Measurements from ENCODE around the gene PDCD5. TPM values are rescaled to one million over a fixed set of nuclear protein-coding genes. Genes with fewer than 3 reads are reported as not detected.

The PDCD5 gene
- total and polyA plus RNA-seq, 2 donors (not counting 1 experiment from before 2014, with no cell fraction given): 107 to 115 TPM

GRCh38 chr19:32594021-32594420 lies 13.0 kb downstream of the PDCD5 start:
- Histone ChIP-seq H3K27me3 (ENCODE audit: control insufficient read depth, insufficient read depth, low read length) (no peaks in the 10 kb centered on the region), H3K4me1 (ENCODE audit: control insufficient read depth, extremely low read depth, insufficient read depth, low read length) (no peaks in the 10 kb centered on the region), H3K4me3 (replicated peaks in 1 of 4; ENCODE audit: control extremely low read depth in 1 of 4, insufficient read depth in 1 of 4, low read depth in 3 of 4, low read length in 4 of 4) (no peak overlapping the region), H3K9ac (ENCODE audit: insufficient read depth, low read length) (no peak overlapping the region), H3K4me2 (ENCODE audit: extremely low read depth, insufficient read depth, low read length) (no peak overlapping the region), H3K79me2 (ENCODE audit: control insufficient read depth, insufficient read depth, low read length) (no peaks in the 10 kb centered on the region), H3K9me3 (ENCODE audit: control insufficient read depth, insufficient read depth, low read depth, low read length) (no peaks in the 10 kb centered on the region), H3K27ac (ENCODE audit: insufficient read depth, low read length) (no peak overlapping the region), H2AFZ (ENCODE audit: low read length) (no peak overlapping the region), H3K36me3 (ENCODE audit: control insufficient read depth, insufficient read depth, low read length) (peaks cover 17% of the 10 kb centered on the region), H4K20me1 (ENCODE audit: control insufficient read depth, extremely low read depth, insufficient read depth, low read length) (no peaks in the 10 kb centered on the region)
- no peak for DNase-seq (ENCODE audit: low read depth in 2 of 2)
- TF ChIP-seq EZH2 (IDR thresholded peaks at IDR 0.05; ENCODE audit: low read length, missing control alignments) (no peak), CTCF (conservative IDR thresholded peaks at IDR 0.05 in 1 of 2, IDR thresholded peaks at IDR 0.05 in 1 of 2; ENCODE audit: low read depth in 1 of 2, low read length in 2 of 2) (no peak)

GRCh38 chr19:32595491-32595890 lies 14.5 kb downstream of the PDCD5 start:
- Histone ChIP-seq H3K9me3 (ENCODE audit: control insufficient read depth, insufficient read depth, low read depth, low read length) (no peaks in the 10 kb centered on the region), H3K36me3 (ENCODE audit: control insufficient read depth, insufficient read depth, low read length) (peaks cover 17% of the 10 kb centered on the region), H4K20me1 (ENCODE audit: control insufficient read depth, extremely low read depth, insufficient read depth, low read length) (no peaks in the 10 kb centered on the region), H3K79me2 (ENCODE audit: control insufficient read depth, insufficient read depth, low read length) (no peaks in the 10 kb centered on the region), H3K27ac (ENCODE audit: insufficient read depth, low read length) (no peak overlapping the region), H3K27me3 (ENCODE audit: control insufficient read depth, insufficient read depth, low read length) (no peaks in the 10 kb centered on the region), H3K4me3 (replicated peaks in 1 of 4; ENCODE audit: control extremely low read depth in 1 of 4, insufficient read depth in 1 of 4, low read depth in 3 of 4, low read length in 4 of 4) (no peak overlapping the region), H3K4me1 (ENCODE audit: control insufficient read depth, extremely low read depth, insufficient read depth, low read length) (no peaks in the 10 kb centered on the region), H3K9ac (ENCODE audit: insufficient read depth, low read length) (no peak overlapping the region), H2AFZ (ENCODE audit: low read length) (no peak overlapping the region), H3K4me2 (ENCODE audit: extremely low read depth, insufficient read depth, low read length) (no peak overlapping the region)
- TF ChIP-seq EZH2 (IDR thresholded peaks at IDR 0.05; ENCODE audit: low read length, missing control alignments): no peak
- TF ChIP-seq CTCF (conservative IDR thresholded peaks at IDR 0.05 in 1 of 2, IDR thresholded peaks at IDR 0.05 in 1 of 2; ENCODE audit: low read depth in 1 of 2, low read length in 2 of 2): no peak
- DNase-seq (ENCODE audit: low read depth in 2 of 2): no peak

GRCh38 chr19:32598022-32598421 lies 17.0 kb downstream of the PDCD5 start:
- Histone ChIP-seq H3K27ac (ENCODE audit: insufficient read depth, low read length) (no peak overlapping the region), H3K4me3 (replicated peaks in 1 of 4; ENCODE audit: control extremely low read depth in 1 of 4, insufficient read depth in 1 of 4, low read depth in 3 of 4, low read length in 4 of 4) (no peak overlapping the region), H3K36me3 (ENCODE audit: control insufficient read depth, insufficient read depth, low read length) (peaks cover 19% of the 10 kb centered on the region)

More at GRCh38 chr19:32598022-32598421, 17.0 kb downstream of the PDCD5 start:
- Histone ChIP-seq H3K27me3 (ENCODE audit: control insufficient read depth, insufficient read depth, low read length) (no peaks in the 10 kb centered on the region), H2AFZ (ENCODE audit: low read length) (no peak overlapping the region), H4K20me1 (ENCODE audit: control insufficient read depth, extremely low read depth, insufficient read depth, low read length) (no peaks in the 10 kb centered on the region), H3K4me1 (ENCODE audit: control insufficient read depth, extremely low read depth, insufficient read depth, low read length) (no peaks in the 10 kb centered on the region), H3K4me2 (ENCODE audit: extremely low read depth, insufficient read depth, low read length) (no peak overlapping the region), H3K9me3 (ENCODE audit: control insufficient read depth, insufficient read depth, low read depth, low read length) (no peaks in the 10 kb centered on the region), H3K79me2 (ENCODE audit: control insufficient read depth, insufficient read depth, low read length) (no peaks in the 10 kb centered on the region), H3K9ac (ENCODE audit: insufficient read depth, low read length) (no peak overlapping the region)
- no peak for TF ChIP-seq CTCF (conservative IDR thresholded peaks at IDR 0.05 in 1 of 2, IDR thresholded peaks at IDR 0.05 in 1 of 2; ENCODE audit: low read depth in 1 of 2, low read length in 2 of 2)
- TF ChIP-seq EZH2 (IDR thresholded peaks at IDR 0.05; ENCODE audit: low read length, missing control alignments): no peak
- DNase-seq (ENCODE audit: low read depth in 2 of 2): no peak
